CD14-positive monocyte (primary cell): ENCODE results near the gene LCE7A. TPM values are rescaled to one million over a fixed set of nuclear protein-coding genes. Genes with fewer than 3 reads are reported as not detected.

Source experiments
- DNase-seq, 3 donors: peaks; one replicate each; pipeline ENCODE4 v3.0.0-alpha.2; 2011 to 2022
- H2AFZ ChIP-seq: 2 replicates; pipeline ENCODE4 v1.6.0; 2012; ENCODE audit warnings: mild to moderate bottlenecking, low read depth, low read length, inconsistent platforms; ENCODE audit not compliant: insufficient read depth, poor library complexity, severe bottlenecking
- H3K27ac ChIP-seq, 2 donors: 1 replicate in 1 of 2; 2 replicates in 1 of 2; pipeline ENCODE4 v1.5.1; 2012 to 2013; ENCODE audit warnings: low read length in 2 of 2, control low read depth in 1 of 2, inconsistent platforms in 1 of 2, low read depth in 1 of 2, mild to moderate bottlenecking in 1 of 2
- H3K27me3 ChIP-seq, 2 donors: one replicate each; pipeline versions ENCODE4 v1.6.0 to v1.6.1; 2011 to 2013; ENCODE audit warnings: low read length in 2 of 2; ENCODE audit not compliant: control insufficient read depth in 2 of 2, insufficient read depth in 2 of 2
- H3K36me3 ChIP-seq, 2 donors: replicated peaks in 1 of 2; 1 replicate in 1 of 2; 2 replicates in 1 of 2; pipeline versions ENCODE4 v1.5.1 to v1.6.1; 2012 to 2013; ENCODE audit warnings: low read length in 2 of 2, control low read depth in 1 of 2, inconsistent platforms in 1 of 2, mild to moderate bottlenecking in 1 of 2; ENCODE audit not compliant: insufficient read depth in 2 of 2, control insufficient read depth in 1 of 2
- H3K4me1 ChIP-seq, 2 donors: 1 replicate in 1 of 2; 2 replicates in 1 of 2; pipeline versions ENCODE4 v1.5.1 to v1.6.1; 2012 to 2013; ENCODE audit warnings: low read length in 2 of 2, control low read depth in 1 of 2, inconsistent platforms in 1 of 2, mild to moderate bottlenecking in 1 of 2, moderate library complexity in 1 of 2; ENCODE audit not compliant: insufficient read depth in 2 of 2, control insufficient read depth in 1 of 2
- H3K4me2 ChIP-seq: replicated peaks from 2 replicates; pipeline ENCODE3; 2012; ENCODE audit warnings: low read length, moderate library complexity, mild to moderate bottlenecking; ENCODE audit not compliant: poor library complexity, severe bottlenecking; ENCODE audit errors: extremely low read depth
- H3K4me3 ChIP-seq, 3 experiments: fragments of 200-600 bp in 1 of 3; sonication (generic) in 1 of 3; replicated peaks in 1 of 3; 1 replicate in 2 of 3; 2 replicates in 1 of 3; pipeline ENCODE4 v1.5.1; 2011 to 2013; ENCODE audit warnings: low read length in 3 of 3, mild to moderate bottlenecking in 3 of 3, control low read depth in 2 of 3, low read depth in 2 of 3, inconsistent platforms in 1 of 3, moderate library complexity in 1 of 3
- H3K79me2 ChIP-seq: 2 replicates; pipeline ENCODE4 v1.6.0; 2012; ENCODE audit warnings: mild to moderate bottlenecking, control low read depth, inconsistent platforms, low read length, moderate library complexity; ENCODE audit not compliant: insufficient read depth
- H3K9ac ChIP-seq: 2 replicates; pipeline ENCODE4 v1.6.0; 2017; ENCODE audit warnings: low read length, mild to moderate bottlenecking; ENCODE audit not compliant: insufficient read depth, poor library complexity, severe bottlenecking
- H3K9me3 ChIP-seq, 2 donors: replicated peaks in 1 of 2; 1 replicate in 1 of 2; 2 replicates in 1 of 2; pipeline versions ENCODE4 v1.5.1 to v1.6.1; 2012 to 2013; ENCODE audit warnings: low read length in 2 of 2, control low read depth in 1 of 2; ENCODE audit not compliant: control insufficient read depth in 1 of 2, insufficient read depth in 1 of 2
- H4K20me1 ChIP-seq: 2 replicates; pipeline ENCODE4 v1.6.0; 2012; ENCODE audit warnings: mild to moderate bottlenecking, low read length, control low read depth, moderate library complexity; ENCODE audit not compliant: insufficient read depth
- H3K27ac Mint-ChIP-seq, 7 donors: one replicate each; pipeline ENCODE4 v1.8.0; 2020; ENCODE audit warnings: mild to moderate bottlenecking in 7 of 7, mixed read lengths in 7 of 7, moderate library complexity in 6 of 7, inconsistent platforms in 2 of 7
- H3K27me3 Mint-ChIP-seq, 3 donors: one replicate each; pipeline ENCODE4 v1.8.0; 2021 to 2022; ENCODE audit warnings: low read depth in 3 of 3, mild to moderate bottlenecking in 3 of 3, mixed read lengths in 3 of 3, moderate library complexity in 3 of 3, inconsistent platforms in 1 of 3
- H3K36me3 Mint-ChIP-seq, 2 donors: one replicate each; pipeline ENCODE4 v1.8.0; 2020; ENCODE audit warnings: mixed read lengths in 2 of 2, inconsistent platforms in 1 of 2, mild to moderate bottlenecking in 1 of 2
- H3K4me1 Mint-ChIP-seq: one replicate; pipeline ENCODE4 v1.8.0; 2020; ENCODE audit warnings: mild to moderate bottlenecking, mixed read lengths
- H3K4me3 Mint-ChIP-seq, 2 donors: one replicate each; pipeline ENCODE4 v1.8.0; 2020; ENCODE audit warnings: mild to moderate bottlenecking in 2 of 2, mixed read lengths in 2 of 2, moderate library complexity in 1 of 2
- H3K9me3 Mint-ChIP-seq, 7 donors: one replicate each; pipeline ENCODE4 v1.8.0; 2020 to 2022; ENCODE audit warnings: mixed read lengths in 7 of 7, mild to moderate bottlenecking in 6 of 7, moderate library complexity in 6 of 7, inconsistent platforms in 2 of 7
- CTCF ChIP-seq: fragments of 200-600 bp; IDR thresholded peaks from one replicate; pipeline ENCODE4 v1.8.0; 2022; ENCODE audit warnings: antibody characterized with exemption, mild to moderate bottlenecking
- WGBS: methylation state at CpG from one replicate; pipeline ENCODE4 v1.1.5; 2013; ENCODE audit warnings: missing lambda C conversion rate; ENCODE audit not compliant: insufficient coverage; 5-methylcytosine and 5-hydroxymethylcytosine counted together
- intact Hi-C, 2 donors: fragments of 100-400 bp; cut with micrococcal nuclease; formaldehyde crosslinking; loops; one replicate each; pipeline versions ENCODE4 v1.15.0 to v1.15.1; 2023
- polyA plus RNA-seq, 3 donors: library from polyadenylated mRNA; depleted of rRNA in 1 of 3; unstranded in 2 of 3; stranded (reverse) in 1 of 3; fragments of 300-500 nt in 2 of 3; fragments of >200 nt in 1 of 3; fragmentation: Illumina TruSeq in 2 of 3; gene quantifications; 1 replicate in 2 of 3; 2 replicates in 1 of 3; pipeline ENCODE4 v1.2.3, GENCODE V29; 2012 to 2021

LCE7A gene
- polyA plus RNA-seq, 3 donors, result not detected

GRCh38 chr1:152873495-152873894 lies 13.7 kb downstream of the LCE7A start:
- Histone ChIP-seq H3K36me3 (no peaks in the 10 kb centered on the region), H3K4me3 (no peak overlapping the region), H3K79me2 (no peaks in the 10 kb centered on the region), H3K9ac (no peak overlapping the region), H3K27ac (no peak overlapping the region), H3K9me3 (no peaks in the 10 kb centered on the region), H3K4me2 (no peak overlapping the region), H3K27me3 (no peaks in the 10 kb centered on the region), H2AFZ (no peak overlapping the region), H3K4me1 (no peaks in the 10 kb centered on the region), H4K20me1 (no peaks in the 10 kb centered on the region)
- H3K9me3 Mint-ChIP-seq, result no peaks in the 10 kb centered on the region
- H3K27ac Mint-ChIP-seq, result no peak overlapping the region
- intact Hi-C loops, result no loop called here
- no peak overlapping the region for H3K4me3 Mint-ChIP-seq
- H3K36me3 Mint-ChIP-seq, result no peaks in the 10 kb centered on the region
- no peak for DNase-seq
- no peaks in the 10 kb centered on the region for H3K4me1 Mint-ChIP-seq
- H3K27me3 Mint-ChIP-seq, result peaks cover 3 to 10% (median 3%) of the 10 kb centered on the region in 3 donors
- TF ChIP-seq CTCF, result no peak

- no peaks in the 10 kb centered on the region for H3K27me3 ChIP-seq
- Mint-ChIP-seq H3K9me3 (peaks cover 0 to 3% (median 0%) of the 10 kb centered on the region in 7 donors), H3K27me3 (peaks cover 3 to 10% (median 3%) of the 10 kb centered on the region in 3 donors), H3K27ac (no peak overlapping the region), H3K36me3 (no peaks in the 10 kb centered on the region), H3K4me1 (no peaks in the 10 kb centered on the region), H3K4me3 (no peak overlapping the region)
- no peaks in the 10 kb centered on the region for H4K20me1 ChIP-seq
- no peaks in the 10 kb centered on the region for H3K36me3 ChIP-seq
- H3K9me3 ChIP-seq, result no peaks in the 10 kb centered on the region
- no peak overlapping the region for H3K9ac ChIP-seq
- intact Hi-C loops, result no loop called here
- H3K4me2 ChIP-seq, result no peak overlapping the region
- DNase-seq, result no peak
- H2AFZ ChIP-seq, result no peak overlapping the region
- no peaks in the 10 kb centered on the region for H3K4me1 ChIP-seq
- no peak overlapping the region for H3K4me3 ChIP-seq
- no CpG with 5 or more reads among the region's 1 CpG for WGBS
- H3K79me2 ChIP-seq, result no peaks in the 10 kb centered on the region
- no peak for TF ChIP-seq CTCF
- H3K27ac ChIP-seq, result no peak overlapping the region
These were observed 17.0 kb downstream of the LCE7A start for GRCh38 chr1:152876827-152877226.
